H1 (cell line): ENCODE data around the gene EPB41L4B. TPM values are rescaled to one million over a fixed set of nuclear protein-coding genes. Genes with fewer than 3 reads are reported as not detected.

Source experiments
- CTCF ChIA-PET: fragments of 300-600 bp; sonication (Branson Sonifier 250); formaldehyde crosslinking; loops from one replicate; lab custom pipeline; 2021; ENCODE audit not compliant: partially characterized antibody; lab: Charles Lee
- POLR2A ChIA-PET: fragments of 300-600 bp; sonication (Branson Sonifier 250); formaldehyde crosslinking; loops from one replicate; lab custom pipeline; 2021; ENCODE audit warnings: inconsistent platforms; ENCODE audit not compliant: partially characterized antibody; lab: Charles Lee
- DNase-seq, 2 experiments: peaks; one replicate each; pipeline versions ENCODE4 v3.0.0 to v3.0.0-alpha.2; 2010 to 2022; ENCODE audit warnings: low spot score in 2 of 2, low read depth in 1 of 2, mixed read lengths in 1 of 2
- FAIRE-seq: peaks from 2 replicates; lab custom pipeline; 2011; peaks lifted over from hg19 to GRCh38; lab: Jason Lieb, UNC
- H2AFZ ChIP-seq: 2 replicates; pipeline ENCODE4 v1.8.1; 2012; ENCODE audit warnings: low read length, inconsistent platforms
- H2AK5ac ChIP-seq: 2 replicates; pipeline ENCODE4 v1.6.1; 2013; ENCODE audit warnings: low read depth, low read length
- H2BK120ac ChIP-seq: replicated peaks from 2 replicates; pipeline ENCODE3; 2013; ENCODE audit warnings: low read depth, low read length, inconsistent platforms
- H2BK12ac ChIP-seq: 2 replicates; pipeline ENCODE4 v1.6.1; 2013; ENCODE audit warnings: low read depth, low read length
- H2BK15ac ChIP-seq: 2 replicates; pipeline ENCODE4 v1.6.1; 2013; ENCODE audit warnings: low read length
- H2BK20ac ChIP-seq: 2 replicates; pipeline ENCODE4 v1.6.1; 2013; ENCODE audit warnings: low read length
- H2BK5ac ChIP-seq: 2 replicates; pipeline ENCODE4 v1.6.1; 2013; ENCODE audit warnings: low read depth, low read length
- H3K14ac ChIP-seq: 2 replicates; pipeline ENCODE4 v1.6.1; 2013; ENCODE audit warnings: inconsistent platforms; ENCODE audit not compliant: insufficient read length
- H3K18ac ChIP-seq: 2 replicates; pipeline ENCODE4 v1.6.1; 2013; ENCODE audit warnings: low read length; ENCODE audit errors: extremely low read depth
- H3K23ac ChIP-seq: 2 replicates; pipeline ENCODE4 v1.6.1; 2013; ENCODE audit warnings: inconsistent platforms; ENCODE audit not compliant: insufficient read length
- H3K23me2 ChIP-seq: 2 replicates; pipeline ENCODE4 v1.6.1; 2013; ENCODE audit warnings: low read depth, low read length
- H3K27ac ChIP-seq: 2 replicates; pipeline ENCODE4 v1.6.1; 2011; ENCODE audit warnings: low read depth, low read length, inconsistent platforms
- H3K27me3 ChIP-seq, 4 experiments: replicated peaks in 1 of 4; 1 replicate in 1 of 4; 2 replicates in 3 of 4; pipeline versions ENCODE4 v1.6.1 to v1.8.1; 2011 to 2013; ENCODE audit warnings: low read length in 3 of 4, mild to moderate bottlenecking in 3 of 4, inconsistent platforms in 2 of 4, mixed read lengths in 2 of 4, moderate library complexity in 1 of 4; ENCODE audit not compliant: control insufficient read depth in 3 of 4, insufficient read depth in 3 of 4; ENCODE audit errors: extremely low read depth in 1 of 4
- H3K36me3 ChIP-seq, 4 experiments: 2 replicates each; pipeline versions ENCODE4 v1.6.1 to v1.8.1; 2011 to 2013; ENCODE audit warnings: mild to moderate bottlenecking in 4 of 4, low read length in 3 of 4, moderate library complexity in 2 of 4, control low read depth in 1 of 4, inconsistent platforms in 1 of 4; ENCODE audit not compliant: insufficient read depth in 4 of 4, control insufficient read depth in 2 of 4
- H3K4ac ChIP-seq: replicated peaks from 2 replicates; pipeline ENCODE3; 2013; ENCODE audit warnings: low read length, low read depth, mixed read lengths, inconsistent platforms; ENCODE audit not compliant: insufficient read length
- H3K4me1 ChIP-seq, 4 experiments: replicated peaks in 1 of 4; 1 replicate in 1 of 4; 2 replicates in 3 of 4; pipeline versions ENCODE4 v1.6.1 to v1.8.1; 2011 to 2013; ENCODE audit warnings: low read length in 3 of 4, inconsistent platforms in 2 of 4, mixed read lengths in 1 of 4; ENCODE audit not compliant: insufficient read depth in 4 of 4, control insufficient read depth in 3 of 4
- H3K4me2 ChIP-seq, 2 experiments: 2 replicates each; pipeline versions ENCODE4 v1.6.1 to v1.8.1; 2011 to 2013; ENCODE audit warnings: low read depth in 2 of 2, low read length in 2 of 2, control low read depth in 1 of 2, inconsistent platforms in 1 of 2, mild to moderate bottlenecking in 1 of 2; ENCODE audit not compliant: insufficient read depth in 1 of 2
- H3K4me3 ChIP-seq, 4 experiments: fragments of 200-600, 300-600 bp in 1 of 4; sonication (generic), shearing (Covaris generic), sonication (Bioruptor Twin) in 1 of 4; 2 replicates each; pipeline versions ENCODE4 v1.5.1 to v1.8.1; 2011 to 2016; ENCODE audit warnings: low read length in 4 of 4, low read depth in 3 of 4, control low read depth in 2 of 4, inconsistent platforms in 2 of 4, mild to moderate bottlenecking in 2 of 4, mixed read lengths in 1 of 4, moderate library complexity in 1 of 4; ENCODE audit not compliant: insufficient read depth in 2 of 4; ENCODE audit errors: extremely low read depth in 1 of 4
- H3K56ac ChIP-seq: replicated peaks from 2 replicates; pipeline ENCODE3; 2013; ENCODE audit warnings: low read depth, mild to moderate bottlenecking, mixed read lengths, low read length, inconsistent platforms; ENCODE audit not compliant: insufficient read length
- H3K79me1 ChIP-seq: 2 replicates; pipeline ENCODE4 v1.6.1; 2013; ENCODE audit warnings: low read depth, low read length, control low read depth
- H3K79me2 ChIP-seq, 2 experiments: 2 replicates each; pipeline versions ENCODE4 v1.6.1 to v1.8.1; 2012 to 2013; ENCODE audit warnings: low read length in 2 of 2, mild to moderate bottlenecking in 2 of 2, inconsistent platforms in 1 of 2; ENCODE audit not compliant: insufficient read depth in 2 of 2, control insufficient read depth in 1 of 2
- H3K9ac ChIP-seq, 4 experiments: replicated peaks in 1 of 4; 1 replicate in 1 of 4; 2 replicates in 3 of 4; pipeline versions ENCODE4 v1.6.1 to v1.8.1; 2011 to 2013; ENCODE audit warnings: low read depth in 3 of 4, low read length in 3 of 4, control low read depth in 2 of 4, mild to moderate bottlenecking in 2 of 4, moderate library complexity in 2 of 4, inconsistent platforms in 1 of 4; ENCODE audit errors: extremely low read depth in 1 of 4
- H3K9me3 ChIP-seq, 2 experiments: 2 replicates each; pipeline versions ENCODE4 v1.6.1 to v1.8.1; 2012 to 2013; ENCODE audit warnings: mild to moderate bottlenecking in 2 of 2, moderate library complexity in 2 of 2, control low read depth in 1 of 2, inconsistent platforms in 1 of 2, low read depth in 1 of 2, low read length in 1 of 2, mixed read lengths in 1 of 2; ENCODE audit not compliant: insufficient read depth in 2 of 2
- H4K20me1 ChIP-seq, 2 experiments: replicated peaks in 1 of 2; 2 replicates each; pipeline versions ENCODE3 to v1.8.1; 2011 to 2013; ENCODE audit warnings: inconsistent platforms in 2 of 2, low read length in 2 of 2, mild to moderate bottlenecking in 1 of 2; ENCODE audit not compliant: insufficient read depth in 2 of 2, control insufficient read depth in 1 of 2
- H4K5ac ChIP-seq: 2 replicates; pipeline ENCODE4 v1.6.1; 2013; ENCODE audit warnings: low read length, low read depth, mixed read lengths, inconsistent platforms; ENCODE audit not compliant: insufficient read length
- H4K8ac ChIP-seq: 2 replicates; pipeline ENCODE4 v1.8.0; 2013; ENCODE audit warnings: mild to moderate bottlenecking, moderate library complexity, low read length, inconsistent platforms; ENCODE audit not compliant: insufficient read depth; ENCODE audit errors: extremely low read depth
- H4K91ac ChIP-seq: replicated peaks from 2 replicates; pipeline ENCODE3; 2013; ENCODE audit warnings: low read length, mixed read lengths, inconsistent platforms; ENCODE audit not compliant: insufficient read length
- EGR1 ChIP-seq: IDR thresholded peaks from 2 replicates; pipeline ENCODE4 v1.6.1; 2011; ENCODE audit warnings: low read depth, low read length, borderline replicate concordance
- FOSL1 ChIP-seq: IDR thresholded peaks from 2 replicates; pipeline ENCODE4 v1.6.1; 2011; ENCODE audit warnings: mild to moderate bottlenecking, low read depth, low read length, moderate library complexity; ENCODE audit not compliant: insufficient read depth
- SP1 ChIP-seq: IDR thresholded peaks from 2 replicates; pipeline ENCODE4 v1.6.1; 2011; ENCODE audit warnings: low read depth, low read length
- WGBS, 2 experiments: shearing (Covaris generic) in 1 of 2; methylation state at CpG; one replicate each; pipeline versions ENCODE4 v1.1.6 to v1.1.7; 2013 to 2015; ENCODE audit warnings: low lambda C conversion rate in 2 of 2, mixed read lengths in 2 of 2, inconsistent platforms in 1 of 2, low coverage in 1 of 2, missing lambda C conversion rate in 1 of 2; ENCODE audit not compliant: insufficient replicate concordance in 2 of 2, insufficient coverage in 1 of 2, insufficient read length in 1 of 2; ENCODE audit errors: extremely low coverage in 1 of 2, missing lambda C conversion rate in 1 of 2; 5-methylcytosine and 5-hydroxymethylcytosine counted together
- polyA plus RNA-seq, 7 experiments: library from polyadenylated mRNA; depleted of rRNA in 3 of 7; stranded (reverse) in 5 of 7; unstranded in 2 of 7; fragments of >200 nt in 5 of 7; fragments of 200-250 nt in 2 of 7; gene quantifications; 1 replicate in 5 of 7; 2 replicates in 1 of 7; 4 replicates in 1 of 7; pipeline versions ENCODE4 v1.2.1 to v1.2.3, GENCODE V29; 2011 to 2013; ENCODE audit warnings: missing spikeins in 2 of 7, mixed read lengths in 2 of 7
- total RNA-seq: library from RNA; stranded (reverse); fragmentation: NEBNext Ultra II Directional; extraction: Animal tissue kit (Norgen Biotek cat#: 25700); gene quantifications from 2 replicates; pipeline ENCODE4 v1.2.1, GENCODE V29; 2021

The EPB41L4B gene
- total and polyA plus RNA-seq, 2 of the 8 experiments (the other 6 are each of a cell fraction or from before 2014, with no cell fraction given), result 11.9 to 25.0 TPM

- H3K9me3 ChIP-seq, result no peaks in the 10 kb centered on the region
- POLR2A ChIA-PET, result no interaction called here
- H3K79me1 ChIP-seq, result peaks cover 2% of the 10 kb centered on the region; the same call in 1 of the 2 replicates
- no peak overlapping the region for H2BK5ac ChIP-seq
- no peak overlapping the region for H3K56ac ChIP-seq
- no peak overlapping the region for H3K4me2 ChIP-seq
- H3K4me1 ChIP-seq, result peaks cover 0 to 4% (median 2%) of the 10 kb centered on the region in 4 experiments; a peak in 2 of 7 replicates
- H3K27me3 ChIP-seq, result no peaks in the 10 kb centered on the region
- no peak overlapping the region for H2BK15ac ChIP-seq
- no peak overlapping the region for H3K4me3 ChIP-seq
- 87% methylated on average over 11 of the region's 11 CpGs; no CpG with 5 or more reads in 1 of the 2 experiments for WGBS, 2 experiments
- peaks cover 0 to 2% of the 10 kb centered on the region in 2 experiments for H4K20me1 ChIP-seq
- no peaks in the 10 kb centered on the region for H3K23me2 ChIP-seq
- no peak overlapping the region for H4K91ac ChIP-seq
- no peak for FAIRE-seq
- H3K9ac ChIP-seq, result no peak overlapping the region
- H2AK5ac ChIP-seq, result no peak overlapping the region
- H2BK12ac ChIP-seq, result no peak overlapping the region
- no peak overlapping the region for H2BK20ac ChIP-seq
- peaks cover 0 to 16% (median 3%) of the 10 kb centered on the region in 4 experiments; a peak in 5 of 8 replicates for H3K36me3 ChIP-seq
- H4K8ac ChIP-seq, result no peak overlapping the region
- CTCF ChIA-PET, result interaction anchor here (0.6 to 12.7 kb wide), 8 partner anchors 8 to 148 kb away, joined by 3 to 96 read pairs (median 4); no protein-coding TSS in a partner anchor
- H2BK120ac ChIP-seq, result no peak overlapping the region
- H4K5ac ChIP-seq, result no peak overlapping the region
- no peak for DNase-seq
- H3K18ac ChIP-seq, result no peak overlapping the region
- no peak overlapping the region for H3K14ac ChIP-seq
- no peak overlapping the region for H2AFZ ChIP-seq
- no peaks in the 10 kb centered on the region for H3K79me2 ChIP-seq
- no peak overlapping the region for H3K4ac ChIP-seq
- H3K27ac ChIP-seq, result no peak overlapping the region
- TF ChIP-seq SP1 (no peak), FOSL1 (no peak), EGR1 (no peak)
- H3K23ac ChIP-seq, result no peak overlapping the region
Observed at GRCh38 chr9:109253241-109253636, 67.6 kb downstream of the EPB41L4B start.
